ENCODE results near the gene LRRC3. TPM values are rescaled to one million over a fixed set of nuclear protein-coding genes. Genes with fewer than 3 reads are reported as not detected.

LRRC3 gene
- total and polyA plus RNA-seq, 4 donors = 1.4 to 3.6 (median 2.4) TPM

DNA sequence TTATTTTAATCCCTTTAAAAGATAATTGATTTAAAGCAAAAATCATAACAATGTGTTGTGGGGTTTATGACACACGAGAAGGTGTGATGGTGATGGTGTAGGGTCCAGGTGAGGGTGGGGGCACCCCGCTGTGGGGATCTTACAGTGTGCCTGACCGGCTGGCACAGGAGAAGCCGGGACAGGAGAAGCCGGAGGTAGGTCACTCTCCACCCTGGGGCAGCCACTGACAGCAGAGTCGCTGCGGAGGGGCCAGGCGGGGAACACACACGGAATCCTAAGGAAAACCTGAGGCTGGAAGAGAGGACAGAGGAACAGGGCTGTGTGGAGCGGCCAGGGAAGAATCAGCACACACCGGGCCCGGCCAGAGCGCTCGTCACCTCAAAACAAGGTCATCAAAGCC lies 4.3 kb upstream of the LRRC3 start:
- no peak for TF ChIP-seq CTCF (IDR thresholded peaks at IDR 0.05; ENCODE audit: control extremely low read depth, extremely low read depth)
- H3K27me3 ChIP-seq (ENCODE audit: control insufficient read depth in 3 of 3, insufficient read depth in 3 of 3, low read length in 2 of 3) = peaks cover 0 to 8% (median 0%) of the 10 kb centered on the region in 3 donors
- H3K27ac ChIP-seq (ENCODE audit: low read depth in 1 of 2, low read length in 1 of 2) = no peak overlapping the region
- ATAC-seq (ENCODE audit: insufficient read depth, low FRiP score) (no peak), DNase-seq (no peak)
- peaks cover 0 to 6% (median under 1%) of the 10 kb centered on the region in 4 donors for H3K9me3 ChIP-seq (ENCODE audit: control insufficient read depth in 4 of 4, insufficient read depth in 3 of 4, low read length in 3 of 4)
- 86 to 91% methylated on average over 14 of the region's 14 CpGs for WGBS, 2 donors
- no peaks in the 10 kb centered on the region for H3K36me3 ChIP-seq (ENCODE audit: control insufficient read depth in 4 of 4, insufficient read depth in 4 of 4, low read length in 4 of 4)
- no peak overlapping the region for H3K9ac ChIP-seq (ENCODE audit: insufficient read depth in 1 of 2, low read length in 2 of 2)
- no peak overlapping the region for H3K4me3 ChIP-seq
- peaks cover 0 to 2% (median under 1%) of the 10 kb centered on the region in 5 donors for H3K4me1 ChIP-seq (ENCODE audit: control insufficient read depth in 5 of 5, insufficient read depth in 5 of 5, low read length in 5 of 5)

DNA sequence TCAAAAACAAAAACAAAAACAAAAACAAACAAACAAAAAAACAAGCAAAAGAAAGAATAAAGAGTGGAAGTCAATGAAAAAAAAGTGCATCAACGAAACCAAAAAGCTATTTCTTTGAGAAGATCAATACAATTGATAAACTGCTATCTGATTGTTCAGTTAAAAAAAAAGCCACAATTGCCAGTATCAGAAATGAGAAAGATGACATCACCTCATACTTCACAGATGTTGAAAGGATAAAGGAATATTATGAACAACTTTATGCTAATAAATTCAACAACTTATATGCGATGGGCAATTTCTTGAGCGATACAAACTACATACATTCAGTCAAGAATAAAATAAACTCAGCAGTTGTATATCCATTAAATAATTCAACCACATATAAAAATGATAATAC lies 2.2 kb upstream of the LRRC3 start:
- 95 to 99% methylated on average over 3 of the region's 3 CpGs for WGBS, 2 donors
- no peak overlapping the region for H3K9ac ChIP-seq (ENCODE audit: insufficient read depth in 1 of 2, low read length in 2 of 2)
- peaks cover 0 to 11% (median under 1%) of the 10 kb centered on the region in 4 donors for H3K36me3 ChIP-seq (ENCODE audit: control insufficient read depth in 4 of 4, insufficient read depth in 4 of 4, low read length in 4 of 4)
- H3K4me1 ChIP-seq (ENCODE audit: control insufficient read depth in 5 of 5, insufficient read depth in 5 of 5, low read length in 5 of 5) = peaks cover 0 to 9% (median 3%) of the 10 kb centered on the region in 5 donors
- peaks cover 0 to 7% (median 0%) of the 10 kb centered on the region in 3 donors for H3K27me3 ChIP-seq (ENCODE audit: control insufficient read depth in 3 of 3, insufficient read depth in 3 of 3, low read length in 2 of 3)
- H3K27ac ChIP-seq (ENCODE audit: low read depth in 1 of 2, low read length in 1 of 2) = no peak overlapping the region
- H3K9me3 ChIP-seq (ENCODE audit: control insufficient read depth in 4 of 4, insufficient read depth in 3 of 4, low read length in 3 of 4) = peaks cover 0 to 6% (median under 1%) of the 10 kb centered on the region in 4 donors
- H3K4me3 ChIP-seq = no peak overlapping the region
- ATAC-seq (ENCODE audit: insufficient read depth, low FRiP score) = no peak
- DNase-seq = no peak
- TF ChIP-seq CTCF (IDR thresholded peaks at IDR 0.05; ENCODE audit: control extremely low read depth, extremely low read depth) = no peak

GRCh38 chr21:44454058-44454457 lies 1.3 kb upstream of the LRRC3 start:
- H3K4me1 ChIP-seq (ENCODE audit: control insufficient read depth in 5 of 5, insufficient read depth in 5 of 5, low read length in 5 of 5) = peaks cover 0 to 9% (median 3%) of the 10 kb centered on the region in 5 donors
- TF ChIP-seq CTCF (IDR thresholded peaks at IDR 0.05; ENCODE audit: control extremely low read depth, extremely low read depth) = no peak
- no peak overlapping the region for H3K27ac ChIP-seq (ENCODE audit: low read depth in 1 of 2, low read length in 1 of 2)
- ATAC-seq (ENCODE audit: insufficient read depth, low FRiP score) (no peak), DNase-seq (no peak)
- no peaks in the 10 kb centered on the region for H3K27me3 ChIP-seq (ENCODE audit: control insufficient read depth in 3 of 3, insufficient read depth in 3 of 3, low read length in 2 of 3)
- no peak overlapping the region for H3K4me3 ChIP-seq
- H3K36me3 ChIP-seq (ENCODE audit: control insufficient read depth in 4 of 4, insufficient read depth in 4 of 4, low read length in 4 of 4) = peaks cover 0 to 11% (median under 1%) of the 10 kb centered on the region in 4 donors
- WGBS, 2 donors = 91 to 95% methylated on average over 5 of the region's 5 CpGs
- H3K9me3 ChIP-seq (ENCODE audit: control insufficient read depth in 4 of 4, insufficient read depth in 3 of 4, low read length in 3 of 4) = peaks cover 0 to 6% (median under 1%) of the 10 kb centered on the region in 4 donors
- H3K9ac ChIP-seq (ENCODE audit: insufficient read depth in 1 of 2, low read length in 2 of 2) = no peak overlapping the region

All from lung (tissue), 12 donors.